K562 (cell line): Measurements from ENCODE around the gene SPAG16. TPM values are rescaled to one million over a fixed set of nuclear protein-coding genes. Genes with fewer than 3 reads are reported as not detected.

Experiments
- ATAC-seq: fragments of 200-7000 bp; cut with Tn5 transposase; 3 replicates; pipeline ENCODE4 v1.9.1; 2020; ENCODE audit warnings: moderate library complexity
- BruUV-seq: library from RNA; stranded (reverse); fragments of 400-500 nt; replicated peaks from 2 replicates; lab custom pipeline; 2021; lab: Mats Ljungman, UMichigan
- CTCF ChIA-PET: fragments of 300-600 bp; formaldehyde crosslinking; extraction: SDS; loops from one replicate; lab custom pipeline; 2021; ENCODE audit warnings: low intra/inter-chr PET ratio; lab: Yijun Ruan, JAX
- POLR2A ChIA-PET: fragments of 300-600, 350-650 bp; sonication (Branson Sonifier 250); formaldehyde crosslinking; extraction: SDS; loops from one replicate; lab custom pipeline; 2021; ENCODE audit warnings: antibody characterized with exemption, inconsistent platforms; lab: Yijun Ruan, JAX
- DNase-seq, 4 experiments: peaks; one replicate each; pipeline versions ENCODE4 v3.0.0 to v3.0.0-alpha.2; 2011 to 2018; ENCODE audit warnings: low spot score in 3 of 4, mixed read lengths in 3 of 4; ENCODE audit errors: extremely low read depth in 1 of 4
- FAIRE-seq: peaks from 2 replicates; lab custom pipeline; 2011; peaks lifted over from hg19 to GRCh38; lab: Jason Lieb, UNC
- H2AFZ ChIP-seq: 2 replicates; pipeline ENCODE4 v1.6.0; 2011; ENCODE audit warnings: low read depth, low read length, control low read depth, inconsistent platforms
- H3K27ac ChIP-seq: fragments of 200-600 bp; 3 replicates; pipeline ENCODE4 v1.8.0; 2011; ENCODE audit warnings: low read depth, mild to moderate bottlenecking, control low read depth, inconsistent platforms, low read length, moderate library complexity, mixed read lengths; ENCODE audit errors: extremely low read depth
- H3K27me3 ChIP-seq, 2 experiments: fragments of 300-600 bp in 1 of 2; 2 replicates in 1 of 2; 3 replicates in 1 of 2; pipeline versions ENCODE4 v1.6.0 to v1.8.0; 2011; ENCODE audit warnings: inconsistent platforms in 2 of 2, low read length in 2 of 2, mild to moderate bottlenecking in 1 of 2, mixed read lengths in 1 of 2, moderate library complexity in 1 of 2; ENCODE audit not compliant: control insufficient read depth in 2 of 2, insufficient read depth in 2 of 2
- H3K36me3 ChIP-seq: fragments of 300-600 bp; 3 replicates; pipeline ENCODE4 v1.8.0; 2011; ENCODE audit warnings: mild to moderate bottlenecking, low read length, inconsistent platforms; ENCODE audit not compliant: control insufficient read depth, insufficient read depth
- H3K4me1 ChIP-seq, 2 experiments: fragments of 200-600 bp in 1 of 2; replicated peaks in 1 of 2; 2 replicates in 1 of 2; 3 replicates in 1 of 2; pipeline versions ENCODE4 v1.5.1 to v1.8.0; 2011; ENCODE audit warnings: inconsistent platforms in 2 of 2, low read length in 2 of 2, mild to moderate bottlenecking in 1 of 2, mixed read lengths in 1 of 2, moderate library complexity in 1 of 2; ENCODE audit not compliant: control insufficient read depth in 2 of 2, insufficient read depth in 2 of 2
- H3K4me2 ChIP-seq: 2 replicates; pipeline ENCODE4 v1.6.1; 2011; ENCODE audit warnings: low read length, control low read depth, inconsistent platforms, mixed read lengths; ENCODE audit not compliant: insufficient read depth
- H3K4me3 ChIP-seq: fragments of 200-600 bp; sonication (generic), shearing (Covaris generic); 2 replicates; pipeline ENCODE4 v1.5.1; 2016; ENCODE audit warnings: control low read depth, inconsistent platforms
- H3K79me2 ChIP-seq: fragments of 200-600 bp; 3 replicates; pipeline ENCODE4 v1.8.0; 2011; ENCODE audit warnings: low read length, inconsistent platforms; ENCODE audit not compliant: control insufficient read depth, insufficient read depth
- H3K9ac ChIP-seq, 2 experiments: 2 replicates each; pipeline versions ENCODE4 v1.6.0 to v1.6.1; 2011; ENCODE audit warnings: low read depth in 2 of 2, low read length in 2 of 2, control low read depth in 1 of 2, inconsistent platforms in 1 of 2, mild to moderate bottlenecking in 1 of 2, mixed read lengths in 1 of 2; ENCODE audit not compliant: insufficient read depth in 1 of 2
- H3K9me1 ChIP-seq: one replicate; pipeline ENCODE4 v1.6.0; 2011; ENCODE audit warnings: inconsistent platforms, mild to moderate bottlenecking, low read length, moderate library complexity; ENCODE audit not compliant: control insufficient read depth, insufficient read depth
- H3K9me3 ChIP-seq: replicated peaks from 2 replicates; pipeline ENCODE4 v1.5.1; 2011; ENCODE audit warnings: low read depth, low read length, inconsistent platforms; ENCODE audit not compliant: control insufficient read depth, insufficient read depth
- H4K20me1 ChIP-seq: replicated peaks from 2 replicates; pipeline ENCODE4 v1.6.1; 2011; ENCODE audit warnings: low read length, inconsistent platforms, mixed read lengths; ENCODE audit not compliant: control insufficient read depth, insufficient read depth
- BRF2 ChIP-seq: IDR thresholded peaks from 3 replicates; pipeline ENCODE4 v1.6.1; 2011; ENCODE audit warnings: borderline replicate concordance, mild to moderate bottlenecking; ENCODE audit not compliant: insufficient read length, insufficient read depth
- CCNT2 ChIP-seq: IDR thresholded peaks from 2 replicates; pipeline ENCODE4 v1.6.1; 2011; ENCODE audit warnings: borderline replicate concordance, low read depth, mild to moderate bottlenecking, moderate library complexity, mixed read lengths, low read length; ENCODE audit not compliant: insufficient read length; ENCODE audit errors: extremely low read depth
- COPS2 ChIP-seq: fragments of 450-650 bp; conservative IDR thresholded peaks from 2 replicates; pipeline ENCODE4 v1.6.1; 2016; ENCODE audit warnings: mild to moderate bottlenecking, moderate library complexity
- FOXP4 ChIP-seq: sonication (generic); formaldehyde crosslinking; IDR thresholded peaks from 2 replicates; pipeline ENCODE4 v1.8.0; 2022; ENCODE audit warnings: mild to moderate bottlenecking, missing genetic modification reagents, borderline replicate concordance
- KLF1 ChIP-seq: fragments of 450-650 bp; IDR thresholded peaks from 2 replicates; pipeline ENCODE4 v1.6.1; 2016; ENCODE audit warnings: missing genetic modification characterization, missing compliant biosample characterization
- NCOA6 ChIP-seq: fragments of 450-650 bp; IDR thresholded peaks from 2 replicates; pipeline ENCODE4 v1.6.1; 2017; ENCODE audit warnings: mild to moderate bottlenecking
- SMARCE1 ChIP-seq: fragments of 450-650 bp; IDR thresholded peaks from 2 replicates; pipeline ENCODE4 v1.7.1; 2016; ENCODE audit warnings: mild to moderate bottlenecking
- TAF9B ChIP-seq: fragments of 450-650 bp; IDR thresholded peaks from 2 replicates; pipeline ENCODE4 v1.6.1; 2018; ENCODE audit warnings: mild to moderate bottlenecking; ENCODE audit not compliant: partially characterized antibody
- THAP12 ChIP-seq: fragments of 250-450 bp; sonication (Bioruptor Pico); IDR thresholded peaks from 2 replicates; pipeline ENCODE4 v1.9.0; 2021; ENCODE audit warnings: mild to moderate bottlenecking, inconsistent platforms
- ZNF561 ChIP-seq: fragments of 450-650 bp; formaldehyde crosslinking; conservative IDR thresholded peaks from 2 replicates; pipeline ENCODE4 v1.4.0; 2020; ENCODE audit warnings: mild to moderate bottlenecking, moderate library complexity
- WGBS: fragments of 100-300 bp; shearing (Covaris generic); methylation state at CpG from one replicate; pipeline ENCODE4 v1.1.6; 2016; ENCODE audit warnings: low coverage, mixed read lengths; ENCODE audit not compliant: insufficient coverage; ENCODE audit errors: missing lambda C conversion rate; 5-methylcytosine and 5-hydroxymethylcytosine counted together
- in situ Hi-C: fragments of 300-500 bp; cut with MboI; formaldehyde crosslinking; loops from 4 replicates; pipeline ENCODE4 v1.15.0; 2018; ENCODE audit warnings: inconsistent platforms, mixed read lengths
- intact Hi-C: fragments of 100-400 bp; cut with micrococcal nuclease; formaldehyde crosslinking; loops from 2 replicates; pipeline ENCODE4 v1.14.2; 2022
- polyA plus RNA-seq, 8 experiments: library from polyadenylated mRNA; depleted of rRNA in 4 of 8; stranded (reverse) in 5 of 8; unstranded in 3 of 8; fragments of >200 nt; fragmentation: Nextera tagmentation in 2 of 8; fragmentation: Illumina TruSeq in 1 of 8; extraction: Ambion mirVana in 2 of 8; extraction: Trizol in 1 of 8; gene quantifications; 2 replicates each; pipeline versions ENCODE4 v1.2.1 to v1.2.3, GENCODE V29; 2011 to 2014; ENCODE audit warnings: inconsistent platforms in 1 of 8, missing spikeins in 1 of 8
- total RNA-seq, 7 experiments: library from RNA; depleted of rRNA in 6 of 7; stranded (reverse); fragments of >200 nt in 6 of 7; fragmentation: Illumina TruSeq in 2 of 7; extraction: Trizol in 2 of 7; gene quantifications; 2 replicates each; pipeline versions ENCODE4 v1.2.1 to v1.2.3, GENCODE V29; 2011 to 2021; ENCODE audit warnings: low replicate concordance in 1 of 7

The SPAG16 gene
- total and polyA plus RNA-seq, 9 of the 15 experiments (the other 6 are each of a cell fraction or from before 2014, with no cell fraction given): 0.98 to 5.9 (median 3.5) TPM

- no peak for TF ChIP-seq THAP12 (CRISPR knock-in tag)
- TF ChIP-seq FOXP4: no peak
- no peak for TF ChIP-seq ZNF561
- no peak for TF ChIP-seq KLF1 (tag)
Measured at GRCh38 chr2:213238753-213239495, 45.3 kb upstream of the SPAG16 start (continued).

GRCh38 chr2:213241817-213242216, 42.4 kb upstream of the SPAG16 start:
- no peaks in the 10 kb centered on the region for H3K9me1 ChIP-seq
- BruUV-seq: no TSS peak
- no peak overlapping the region for H3K27ac ChIP-seq
- no peaks in the 10 kb centered on the region for H3K4me1 ChIP-seq
- WGBS: 3% methylated on average over 6 of the region's 6 CpGs
- H3K9me3 ChIP-seq: no peaks in the 10 kb centered on the region; the same call in 1 of the 2 replicates
- H3K4me3 ChIP-seq: no peak overlapping the region
- no peak for DNase-seq
- H2AFZ ChIP-seq: no peak overlapping the region
- TF ChIP-seq SMARCE1 (no peak), COPS2 (no peak), BRF2 (no peak), TAF9B (no peak), CCNT2 (no peak), NCOA6 (no peak)
- H3K9ac ChIP-seq: no peak overlapping the region
- CTCF ChIA-PET: no interaction called here
- no peaks in the 10 kb centered on the region for H3K79me2 ChIP-seq
- in situ Hi-C loops: no loop called here
- FAIRE-seq: no peak
- no peaks in the 10 kb centered on the region for H3K27me3 ChIP-seq
- H4K20me1 ChIP-seq: no peaks in the 10 kb centered on the region
- POLR2A ChIA-PET: no interaction called here
- intact Hi-C loops: loop anchor here (10.0 kb wide), 1 partner anchor 377 kb away; no protein-coding TSS in a partner anchor
- ATAC-seq: no peak
- no peak overlapping the region for H3K4me2 ChIP-seq
- no peaks in the 10 kb centered on the region for H3K36me3 ChIP-seq
